ENCODE data around the gene ANXA7.

DNA sequence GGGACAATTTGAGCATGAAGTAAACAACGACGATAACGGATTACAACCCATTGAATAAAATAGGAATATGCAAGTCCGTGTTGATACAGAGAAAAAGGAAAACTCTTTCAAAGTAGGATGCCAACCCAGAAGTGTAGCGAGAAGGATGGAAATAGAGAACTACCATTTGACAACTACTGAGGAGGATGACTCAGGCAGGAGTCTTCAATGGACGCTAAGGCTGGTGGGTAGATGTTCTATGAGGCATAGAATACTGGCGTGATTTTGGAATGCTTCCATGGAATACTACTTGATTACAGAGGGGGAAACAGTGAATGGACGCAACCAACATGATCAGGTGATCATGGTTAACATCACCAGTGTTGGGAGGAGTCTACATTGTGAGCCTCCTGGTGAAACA, 54.4 kb downstream of the ANXA7 start:
- TF ChIP-seq, protein P1, sequence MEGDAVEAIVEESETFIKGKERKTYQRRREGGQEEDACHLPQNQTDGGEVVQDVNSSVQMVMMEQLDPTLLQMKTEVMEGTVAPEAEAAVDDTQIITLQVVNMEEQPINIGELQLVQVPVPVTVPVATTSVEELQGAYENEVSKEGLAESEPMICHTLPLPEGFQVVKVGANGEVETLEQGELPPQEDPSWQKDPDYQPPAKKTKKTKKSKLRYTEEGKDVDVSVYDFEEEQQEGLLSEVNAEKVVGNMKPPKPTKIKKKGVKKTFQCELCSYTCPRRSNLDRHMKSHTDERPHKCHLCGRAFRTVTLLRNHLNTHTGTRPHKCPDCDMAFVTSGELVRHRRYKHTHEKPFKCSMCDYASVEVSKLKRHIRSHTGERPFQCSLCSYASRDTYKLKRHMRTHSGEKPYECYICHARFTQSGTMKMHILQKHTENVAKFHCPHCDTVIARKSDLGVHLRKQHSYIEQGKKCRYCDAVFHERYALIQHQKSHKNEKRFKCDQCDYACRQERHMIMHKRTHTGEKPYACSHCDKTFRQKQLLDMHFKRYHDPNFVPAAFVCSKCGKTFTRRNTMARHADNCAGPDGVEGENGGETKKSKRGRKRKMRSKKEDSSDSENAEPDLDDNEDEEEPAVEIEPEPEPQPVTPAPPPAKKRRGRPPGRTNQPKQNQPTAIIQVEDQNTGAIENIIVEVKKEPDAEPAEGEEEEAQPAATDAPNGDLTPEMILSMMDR (IDR thresholded peaks at IDR 0.05) = no peak
- TF ChIP-seq POLR2A (IDR thresholded peaks at IDR 0.05) = no peak
